Measurements from ENCODE around the gene PARP15.

DNA sequence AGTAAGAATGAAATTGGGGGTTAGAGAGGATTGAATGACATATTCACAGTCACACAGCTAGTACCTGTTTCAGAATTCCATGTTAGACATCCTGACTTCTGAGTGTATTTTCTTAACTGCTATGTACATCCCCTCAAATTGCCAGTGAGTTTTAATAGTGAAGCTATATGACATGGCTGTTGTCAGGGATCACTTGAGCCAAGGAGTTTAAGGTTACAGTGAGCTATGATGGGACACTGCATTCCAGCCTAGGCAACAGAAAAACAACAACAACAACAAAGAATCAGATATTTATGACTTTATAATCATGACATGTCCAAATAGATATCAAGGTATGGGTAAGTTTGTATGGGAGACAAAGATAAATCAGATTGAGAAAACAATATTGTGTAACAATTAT, 16.6 kb downstream of the PARP15 start:
- TF ChIP-seq, protein P1, sequence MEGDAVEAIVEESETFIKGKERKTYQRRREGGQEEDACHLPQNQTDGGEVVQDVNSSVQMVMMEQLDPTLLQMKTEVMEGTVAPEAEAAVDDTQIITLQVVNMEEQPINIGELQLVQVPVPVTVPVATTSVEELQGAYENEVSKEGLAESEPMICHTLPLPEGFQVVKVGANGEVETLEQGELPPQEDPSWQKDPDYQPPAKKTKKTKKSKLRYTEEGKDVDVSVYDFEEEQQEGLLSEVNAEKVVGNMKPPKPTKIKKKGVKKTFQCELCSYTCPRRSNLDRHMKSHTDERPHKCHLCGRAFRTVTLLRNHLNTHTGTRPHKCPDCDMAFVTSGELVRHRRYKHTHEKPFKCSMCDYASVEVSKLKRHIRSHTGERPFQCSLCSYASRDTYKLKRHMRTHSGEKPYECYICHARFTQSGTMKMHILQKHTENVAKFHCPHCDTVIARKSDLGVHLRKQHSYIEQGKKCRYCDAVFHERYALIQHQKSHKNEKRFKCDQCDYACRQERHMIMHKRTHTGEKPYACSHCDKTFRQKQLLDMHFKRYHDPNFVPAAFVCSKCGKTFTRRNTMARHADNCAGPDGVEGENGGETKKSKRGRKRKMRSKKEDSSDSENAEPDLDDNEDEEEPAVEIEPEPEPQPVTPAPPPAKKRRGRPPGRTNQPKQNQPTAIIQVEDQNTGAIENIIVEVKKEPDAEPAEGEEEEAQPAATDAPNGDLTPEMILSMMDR (IDR thresholded peaks at IDR 0.05) = no peak
- TF ChIP-seq POLR2AphosphoS5 (IDR thresholded peaks at IDR 0.05) (no peak), POLR2A (IDR thresholded peaks at IDR 0.05) (no peak), EP300 (IDR thresholded peaks at IDR 0.05) (no peak)
